Measurements from ENCODE around the gene GAK. TPM values are rescaled to one million over a fixed set of nuclear protein-coding genes. Genes with fewer than 3 reads are reported as not detected.

The GAK gene
- total RNA-seq, 1 donor from 2014 or later = 89.1 TPM

- Histone ChIP-seq H3K27me3 (no peaks in the 10 kb centered on the region), H3K4me3 (no peak overlapping the region), H3K27ac (no peak overlapping the region), H3K9me3 (no peaks in the 10 kb centered on the region), H3K4me1 (no peaks in the 10 kb centered on the region), H3K36me3 (peaks cover 0 to 49% of the 10 kb centered on the region in 2 donors)
- no peak for DNase-seq (ENCODE audit: extremely low spot score in 2 of 2)
- intact Hi-C loops (cut with DNase I) = no loop called here
- TF ChIP-seq CTCF (IDR thresholded peaks at IDR 0.05) (no peak), POLR2A (IDR thresholded peaks at IDR 0.05) (no peak), POLR2AphosphoS5 (IDR thresholded peaks at IDR 0.05; ENCODE audit: insufficient read depth in 1 of 2, low read depth in 1 of 2) (no peak)
Observed at GRCh38 chr4:895596-895995, 36.5 kb downstream of the GAK start.

GRCh38 chr4:893995-894705, 38.0 kb downstream of the GAK start:
- no peaks in the 10 kb centered on the region for H3K9me3 ChIP-seq
- intact Hi-C loops (cut with DNase I) = no loop called here
- no peaks in the 10 kb centered on the region for H3K4me1 ChIP-seq
- DNase-seq (ENCODE audit: extremely low spot score in 2 of 2) = no peak
- H3K27me3 ChIP-seq = no peaks in the 10 kb centered on the region
- TF ChIP-seq CTCF (IDR thresholded peaks at IDR 0.05) (no peak), POLR2AphosphoS5 (IDR thresholded peaks at IDR 0.05; ENCODE audit: insufficient read depth in 1 of 2, low read depth in 1 of 2) (no peak), POLR2A (IDR thresholded peaks at IDR 0.05) (no peak)
- H3K4me3 ChIP-seq = no peak overlapping the region
- peaks cover 0 to 62% of the 10 kb centered on the region in 2 donors for H3K36me3 ChIP-seq
- H3K27ac ChIP-seq = no peak overlapping the region

GRCh38 chr4:893276-893994, 38.7 kb downstream of the GAK start:
- H3K27ac ChIP-seq = no peak overlapping the region
- intact Hi-C loops (cut with DNase I) = no loop called here
- no peak for TF ChIP-seq CTCF (IDR thresholded peaks at IDR 0.05)
- TF ChIP-seq POLR2AphosphoS5 (IDR thresholded peaks at IDR 0.05; ENCODE audit: insufficient read depth in 1 of 2, low read depth in 1 of 2) = no peak
- no peak for TF ChIP-seq POLR2A (IDR thresholded peaks at IDR 0.05)
- H3K9me3 ChIP-seq = no peaks in the 10 kb centered on the region
- H3K4me1 ChIP-seq = no peaks in the 10 kb centered on the region
- no peaks in the 10 kb centered on the region for H3K27me3 ChIP-seq
- peaks cover 0 to 69% of the 10 kb centered on the region in 2 donors for H3K36me3 ChIP-seq
- DNase-seq (ENCODE audit: extremely low spot score in 2 of 2) = no peak
- no peak overlapping the region for H3K4me3 ChIP-seq

DNA sequence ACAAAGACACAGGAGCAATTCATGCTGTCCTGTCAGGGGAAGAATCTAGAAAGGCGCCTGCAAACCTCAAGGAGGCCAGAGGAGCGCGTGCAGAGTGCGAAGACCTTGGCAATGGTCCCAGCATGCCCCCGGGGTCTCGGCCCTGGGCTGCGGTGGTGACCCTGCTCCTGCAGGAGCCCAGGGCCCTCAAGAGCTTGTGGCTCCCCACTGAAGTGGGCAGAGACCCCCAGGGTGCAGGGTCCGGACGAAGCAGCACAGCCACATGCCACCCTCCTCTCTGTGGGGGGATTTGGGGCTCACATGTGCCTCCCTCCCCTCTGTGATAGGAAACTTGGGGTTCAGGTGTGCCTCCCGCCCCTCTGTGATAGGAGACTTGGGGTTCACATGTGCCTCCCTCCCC, 39.3 kb downstream of the GAK start:
- DNase-seq (ENCODE audit: extremely low spot score in 2 of 2) = no peak
- H3K4me3 ChIP-seq = no peak overlapping the region
- H3K4me1 ChIP-seq = no peaks in the 10 kb centered on the region
- intact Hi-C loops (cut with DNase I) = no loop called here
- H3K27me3 ChIP-seq = no peaks in the 10 kb centered on the region
- H3K36me3 ChIP-seq = peaks cover 0 to 75% of the 10 kb centered on the region in 2 donors
- H3K9me3 ChIP-seq = no peaks in the 10 kb centered on the region
- no peak for TF ChIP-seq CTCF (IDR thresholded peaks at IDR 0.05)
- TF ChIP-seq POLR2AphosphoS5 (IDR thresholded peaks at IDR 0.05; ENCODE audit: insufficient read depth in 1 of 2, low read depth in 1 of 2) = no peak
- no peak for TF ChIP-seq POLR2A (IDR thresholded peaks at IDR 0.05)
- H3K27ac ChIP-seq = no peak overlapping the region

DNA sequence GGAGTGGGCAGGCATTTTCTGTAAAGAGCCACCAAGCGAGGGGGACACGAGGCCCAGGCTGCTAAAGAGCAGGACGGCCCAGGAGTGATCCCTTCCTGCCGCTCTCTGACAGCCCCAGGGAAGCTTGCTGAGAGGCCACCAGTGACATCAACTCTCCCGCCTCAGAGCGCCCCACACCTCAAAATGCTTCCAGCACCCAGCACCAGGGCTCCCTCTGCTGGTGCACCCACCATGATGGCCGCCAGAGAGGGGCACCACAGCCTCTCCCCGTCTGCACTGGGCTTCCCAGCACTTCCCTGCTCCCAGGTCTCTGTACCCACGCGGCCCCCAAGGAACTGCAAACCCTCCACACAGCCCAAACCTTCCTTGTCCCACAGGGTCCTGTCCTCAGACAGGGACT, 40.4 kb downstream of the GAK start:
- Histone ChIP-seq H3K27me3 (no peaks in the 10 kb centered on the region), H3K36me3 (peaks cover 0 to 66% of the 10 kb centered on the region in 2 donors), H3K4me3 (no peak overlapping the region), H3K9me3 (no peaks in the 10 kb centered on the region), H3K27ac (no peak overlapping the region), H3K4me1 (no peaks in the 10 kb centered on the region)
- no peak for TF ChIP-seq CTCF (IDR thresholded peaks at IDR 0.05)
- no peak for TF ChIP-seq POLR2A (IDR thresholded peaks at IDR 0.05)
- no peak for TF ChIP-seq POLR2AphosphoS5 (IDR thresholded peaks at IDR 0.05; ENCODE audit: insufficient read depth in 1 of 2, low read depth in 1 of 2)
- intact Hi-C loops (cut with DNase I) = no loop called here
- no peak for DNase-seq (ENCODE audit: extremely low spot score in 2 of 2)

Measured in vagina (tissue), 2 donors.